Left ventricle myocardium inferior (tissue), 1 donor: ENCODE results near the gene ZBTB5. TPM values are rescaled to one million over a fixed set of nuclear protein-coding genes. Genes with fewer than 3 reads are reported as not detected.

Experiments used
- DNase-seq: peaks from one replicate; pipeline ENCODE4 v3.0.0-alpha.2; 2020
- H3K27ac ChIP-seq: fragments of 200-600 bp; replicated peaks from 2 replicates; pipeline ENCODE4 v1.8.0; 2021
- H3K27me3 ChIP-seq: fragments of 200-600 bp; 2 replicates; pipeline ENCODE4 v1.8.0; 2021; ENCODE audit warnings: low read depth
- H3K36me3 ChIP-seq: fragments of 200-600 bp; 2 replicates; pipeline ENCODE4 v1.8.0; 2021
- H3K4me1 ChIP-seq: fragments of 200-600 bp; 2 replicates; pipeline ENCODE4 v1.8.0; 2021
- H3K4me3 ChIP-seq: fragments of 200-600 bp; 2 replicates; pipeline ENCODE4 v1.8.0; 2021; ENCODE audit warnings: mild to moderate bottlenecking, moderate library complexity
- H3K9me3 ChIP-seq: fragments of 200-600 bp; replicated peaks from 2 replicates; pipeline ENCODE4 v1.8.0; 2021
- CTCF ChIP-seq: fragments of 200-600 bp; IDR thresholded peaks from 2 replicates; pipeline ENCODE4 v1.8.0; 2021; ENCODE audit warnings: antibody characterized with exemption, mild to moderate bottlenecking, borderline replicate concordance
- intact Hi-C: fragments of 100-400 bp; cut with micrococcal nuclease; formaldehyde crosslinking; loops from one replicate; pipeline ENCODE4 v1.11.0; 2022
- total RNA-seq: library from RNA; stranded (reverse); fragmentation: NEBNext Ultra II Directional; extraction: Animal tissue kit (Norgen Biotek cat#: 25700); gene quantifications from one replicate; pipeline ENCODE4 v1.2.1, GENCODE V29; 2021
- donor health status: DM: no; HTN: yes; CAD: no; lungs with severe emphysema.

ZBTB5 gene
- total RNA-seq, 1 donor from 2014 or later: 4.9 TPM

- intact Hi-C loops: no loop called here
- DNase-seq: no peak
- Histone ChIP-seq H3K36me3 (peaks cover 12% of the 10 kb centered on the region), H3K27ac (peak overlapping the region; percentile 93), H3K4me1 (peaks cover 38% of the 10 kb centered on the region), H3K4me3 (peak overlapping the region; percentile 98), H3K27me3 (no peaks in the 10 kb centered on the region), H3K9me3 (no peaks in the 10 kb centered on the region)
- TF ChIP-seq CTCF: no peak
These were observed 43.3 kb downstream of the ZBTB5 start for GRCh38 chr9:37421914-37422288.

- H3K4me3 ChIP-seq: no peak overlapping the region
- no peak overlapping the region for H3K27ac ChIP-seq
- H3K36me3 ChIP-seq: no peaks in the 10 kb centered on the region
- no peaks in the 10 kb centered on the region for H3K9me3 ChIP-seq
- no peak for DNase-seq
- H3K27me3 ChIP-seq: no peaks in the 10 kb centered on the region
- TF ChIP-seq CTCF: no peak
- peaks cover 39% of the 10 kb centered on the region for H3K4me1 ChIP-seq
- intact Hi-C loops: no loop called here
These were observed 44.7 kb downstream of the ZBTB5 start for GRCh38 chr9:37420271-37421215.

- intact Hi-C loops: no loop called here
- H3K4me3 ChIP-seq: no peak overlapping the region
- H3K36me3 ChIP-seq: no peaks in the 10 kb centered on the region
- no peaks in the 10 kb centered on the region for H3K27me3 ChIP-seq
- no peak for DNase-seq
- no peaks in the 10 kb centered on the region for H3K9me3 ChIP-seq
- no peak for TF ChIP-seq CTCF
- H3K27ac ChIP-seq: no peak overlapping the region
- H3K4me1 ChIP-seq: peaks cover 35% of the 10 kb centered on the region
These were observed 46.0 kb downstream of the ZBTB5 start for GRCh38 chr9:37419204-37419603.

- DNase-seq: no peak
- H3K9me3 ChIP-seq: no peaks in the 10 kb centered on the region
- no peaks in the 10 kb centered on the region for H3K27me3 ChIP-seq
- H3K4me1 ChIP-seq: peaks cover 23% of the 10 kb centered on the region
- H3K27ac ChIP-seq: no peak overlapping the region
- H3K4me3 ChIP-seq: no peak overlapping the region
- intact Hi-C loops: no loop called here
- TF ChIP-seq CTCF: no peak
- no peaks in the 10 kb centered on the region for H3K36me3 ChIP-seq
These were observed 47.2 kb downstream of the ZBTB5 start for GRCh38 chr9:37417857-37418618.

GRCh38 chr9:37417252-37417803 is 47.9 kb downstream of the ZBTB5 start:
- Histone ChIP-seq H3K36me3 (no peaks in the 10 kb centered on the region), H3K9me3 (no peaks in the 10 kb centered on the region), H3K4me1 (peaks cover 17% of the 10 kb centered on the region), H3K27me3 (no peaks in the 10 kb centered on the region), H3K4me3 (no peak overlapping the region), H3K27ac (no peak overlapping the region)
- no peak for TF ChIP-seq CTCF
- intact Hi-C loops: no loop called here
- no peak for DNase-seq
